Adrenal gland (tissue), 12 donors: ENCODE results near the gene CFAP58. TPM values are rescaled to one million over a fixed set of nuclear protein-coding genes. Genes with fewer than 3 reads are reported as not detected.

Experiments
- DNase-seq, 7 donors: peaks; one replicate each; pipeline ENCODE4 v3.0.0-alpha.2; 2019 to 2020
- H3K27ac ChIP-seq, 5 donors: fragments of 200-600 bp; sonication (generic) in 4 of 5; 1 replicate in 3 of 5; 2 replicates in 2 of 5; pipeline versions ENCODE4 v1.5.1 to v1.8.0; 2016 to 2020; ENCODE audit warnings: mild to moderate bottlenecking in 1 of 5
- H3K27me3 ChIP-seq: fragments of 200-600 bp; 2 replicates; pipeline ENCODE4 v1.8.0; 2021
- H3K36me3 ChIP-seq, 2 donors: fragments of 200-600 bp; replicated peaks in 1 of 2; 1 replicate in 1 of 2; 2 replicates in 1 of 2; pipeline versions ENCODE4 v1.5.1 to v1.8.0; 2018 to 2022
- H3K4me1 ChIP-seq, 2 donors: fragments of 200-600 bp; replicated peaks in 1 of 2; 1 replicate in 1 of 2; 2 replicates in 1 of 2; pipeline versions ENCODE4 v1.5.1 to v1.8.0; 2018 to 2021
- H3K4me3 ChIP-seq, 4 donors: fragments of 200-600 bp; sonication (generic) in 3 of 4; one replicate each; pipeline ENCODE4 v1.5.1; 2016 to 2018
- H3K9me3 ChIP-seq, 3 donors: fragments of 200-600 bp; sonication (generic) in 1 of 3; replicated peaks in 1 of 3; 1 replicate in 2 of 3; 2 replicates in 1 of 3; pipeline versions ENCODE4 v1.5.1 to v1.8.0; 2016 to 2021
- CTCF ChIP-seq, 6 experiments: fragments of 450-650 bp in 4 of 6; fragments of 200-600 bp in 2 of 6; sonication (generic) in 1 of 6; IDR thresholded peaks; 1 replicate in 5 of 6; 2 replicates in 1 of 6; pipeline versions ENCODE4 v1.5.1 to v1.8.0; 2016 to 2021; ENCODE audit warnings: antibody characterized with exemption in 6 of 6, mild to moderate bottlenecking in 2 of 6, moderate library complexity in 1 of 6
- POLR2A ChIP-seq, 2 donors: fragments of 450-650 bp; IDR thresholded peaks; one replicate each; pipeline ENCODE4 v1.6.1; 2017; ENCODE audit warnings: antibody characterized with exemption in 2 of 2, mild to moderate bottlenecking in 2 of 2, moderate library complexity in 1 of 2
- WGBS, 4 donors: extraction: QIAGEN DNeasy Blood & Tissue Kit in 2 of 4; methylation state at CpG; one replicate each; pipeline versions ENCODE4 v1.1.5 to v1.1.7; 2013 to 2017; 5-methylcytosine and 5-hydroxymethylcytosine counted together
- intact Hi-C, 2 donors: fragments of 100-400 bp; cut with DNase I; formaldehyde crosslinking; loops; one replicate each; pipeline versions ENCODE4 v1.14.1 to v1.15.0; 2022 to 2023
- polyA plus RNA-seq, 3 donors: library from polyadenylated mRNA; stranded (reverse); fragments of 200-250 nt in 2 of 3; fragments of 350-450 nt in 1 of 3; fragmentation: Illumina TruSeq in 1 of 3; extraction: RNeasy Lipid Tissue Mini Kit (QIAGEN cat#74804) in 1 of 3; gene quantifications; one replicate each; pipeline ENCODE4 v1.2.3, GENCODE V29; 2013 to 2014
- total RNA-seq, 9 donors: library from RNA; depleted of rRNA in 4 of 9; stranded (reverse); fragments of >200 nt in 4 of 9; fragments of 120-200 nt in 1 of 9; fragmentation: NEBNext Ultra II Directional in 1 of 9; extraction: Animal tissue kit (Norgen Biotek cat#: 25700) in 1 of 9; gene quantifications; one replicate each; pipeline versions ENCODE4 v1.1.0 to v1.2.4, GENCODE V29; 2013 to 2023
- donor health status: healthy with polysubstance abuse.
- donor health status: Bipolar disorder and iron deficiency.
- donor health status: DM: yes; HTN: yes; CAD: no.
- donor health status: DM: no; HTN: no; CAD: no.
- donor health status: DM: no; HTN: no; CAD: no.
- donor health status: DM: yes; HTN: yes; CAD: no.

Gene CFAP58
- total and polyA plus RNA-seq, 12 donors: 0.11 to 2.9 (median 0.85) TPM

- Histone ChIP-seq H3K9me3 (no peaks in the 10 kb centered on the region), H3K4me1 (no peaks in the 10 kb centered on the region), H3K27ac (no peak overlapping the region), H3K4me3 (no peak overlapping the region), H3K27me3 (no peaks in the 10 kb centered on the region), H3K36me3 (no peaks in the 10 kb centered on the region)
- DNase-seq: no peak
- TF ChIP-seq POLR2A (IDR thresholded peaks at IDR 0.05) (no peak), CTCF (IDR thresholded peaks at IDR 0.05) (no peak)
- intact Hi-C loops: no loop called here
- WGBS, 4 donors: 58 to 69% (median 68%) methylated on average over 2 of the region's 2 CpGs
Observed at GRCh38 chr10:104359811-104360210, 6.2 kb downstream of the CFAP58 start.

GRCh38 chr10:104367904-104368303 is 14.3 kb downstream of the CFAP58 start:
- no peak for DNase-seq
- intact Hi-C loops: no loop called here
- H3K9me3 ChIP-seq: no peaks in the 10 kb centered on the region
- TF ChIP-seq POLR2A (IDR thresholded peaks at IDR 0.05) (no peak), CTCF (IDR thresholded peaks at IDR 0.05) (no peak)
- H3K27ac ChIP-seq: no peak overlapping the region
- 59 to 70% (median 67%) methylated on average over 8 of the region's 8 CpGs for WGBS, 4 donors
- H3K4me3 ChIP-seq: no peak overlapping the region
- H3K36me3 ChIP-seq: no peaks in the 10 kb centered on the region
- H3K4me1 ChIP-seq: no peaks in the 10 kb centered on the region
- H3K27me3 ChIP-seq: no peaks in the 10 kb centered on the region

DNA sequence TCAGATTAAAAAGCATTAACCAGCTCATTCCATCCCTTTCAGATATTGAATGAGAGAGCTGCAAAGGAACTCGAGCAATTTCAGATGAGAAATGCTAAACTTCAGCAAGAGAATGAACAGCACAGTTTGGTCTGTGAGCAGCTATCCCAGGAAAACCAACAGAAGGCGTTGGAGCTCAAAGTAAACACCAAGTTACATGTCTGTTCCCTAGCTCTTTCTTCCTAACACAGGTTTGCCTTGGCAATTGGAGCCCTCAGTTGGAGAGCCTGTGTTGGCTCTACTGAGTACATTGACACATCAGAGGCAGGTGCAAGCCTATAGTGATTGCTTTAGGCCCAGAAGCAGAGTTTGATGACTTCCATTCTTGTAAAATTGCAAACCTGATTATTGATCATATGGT is 14.7 kb downstream of the CFAP58 start:
- no peak overlapping the region for H3K27ac ChIP-seq
- H3K27me3 ChIP-seq: no peaks in the 10 kb centered on the region
- no peak overlapping the region for H3K4me3 ChIP-seq
- H3K9me3 ChIP-seq: no peaks in the 10 kb centered on the region
- no peaks in the 10 kb centered on the region for H3K4me1 ChIP-seq
- no peaks in the 10 kb centered on the region for H3K36me3 ChIP-seq
- intact Hi-C loops: no loop called here
- 39 to 62% (median 61%) methylated on average over 2 of the region's 2 CpGs for WGBS, 4 donors
- DNase-seq: no peak
- no peak for TF ChIP-seq CTCF (IDR thresholded peaks at IDR 0.05)
- TF ChIP-seq POLR2A (IDR thresholded peaks at IDR 0.05): no peak

- no peak for TF ChIP-seq CTCF (IDR thresholded peaks at IDR 0.05)
- no peak for TF ChIP-seq POLR2A (IDR thresholded peaks at IDR 0.05)
- WGBS, 4 donors: 87 to 96% (median 90%) methylated on average over 6 of the region's 6 CpGs
- Histone ChIP-seq H3K27me3 (no peaks in the 10 kb centered on the region), H3K4me3 (no peak overlapping the region), H3K4me1 (no peaks in the 10 kb centered on the region), H3K27ac (no peak overlapping the region), H3K36me3 (no peaks in the 10 kb centered on the region), H3K9me3 (no peaks in the 10 kb centered on the region)
- intact Hi-C loops: no loop called here
- no peak for DNase-seq
Observed at GRCh38 chr10:104371753-104372152, 18.1 kb downstream of the CFAP58 start.
